GM12878 (cell line): ENCODE measurements around the gene SCAMP4. TPM values are rescaled to one million over a fixed set of nuclear protein-coding genes. Genes with fewer than 3 reads are reported as not detected.

ENCODE experiments used
- ATAC-seq: fragments of 200-7000 bp; cut with Tn5 transposase; 3 replicates; pipeline ENCODE4 v1.9.1; 2020; ENCODE audit warnings: mild to moderate bottlenecking, moderate library complexity
- BruUV-seq: library from RNA; stranded (reverse); fragments of 400-500 nt; replicated peaks from 2 replicates; lab custom pipeline; 2021; lab: Mats Ljungman, UMichigan
- CTCF ChIA-PET: fragments of 300-600 bp; sonication (Branson Sonifier 250); formaldehyde crosslinking; extraction: SDS; loops from one replicate; lab custom pipeline; 2021; ENCODE audit warnings: inconsistent platforms; lab: Yijun Ruan, JAX
- POLR2A ChIA-PET: fragments of 350-600 bp; formaldehyde crosslinking; extraction: SDS; loops from one replicate; lab custom pipeline; 2021; ENCODE audit warnings: inconsistent platforms; lab: Charles Lee
- RAD21 ChIA-PET: fragments of 300-600 bp; sonication (Branson Sonifier 250); formaldehyde crosslinking; loops from one replicate; lab custom pipeline; 2023; ENCODE audit warnings: antibody characterized with exemption; ENCODE audit not compliant: unreplicated experiment; lab: Charles Lee
- SMC1A ChIA-PET: fragments of 300-600 bp; sonication (Branson Sonifier 250); formaldehyde crosslinking; loops from one replicate; lab custom pipeline; 2023; ENCODE audit not compliant: unreplicated experiment, uncharacterized antibody; lab: Charles Lee
- DNase-seq: peaks from one replicate; pipeline ENCODE4 v3.0.0-alpha.2; 2011; ENCODE audit warnings: low read depth, low spot score
- FAIRE-seq: peaks from 3 replicates; lab custom pipeline; 2011; peaks lifted over from hg19 to GRCh38; lab: Jason Lieb, UNC
- H2AFZ ChIP-seq: 2 replicates; pipeline ENCODE4 v1.6.0; 2011; ENCODE audit warnings: low read depth, low read length, control low read depth; ENCODE audit not compliant: control insufficient read depth
- H3K27ac ChIP-seq: 2 replicates; pipeline ENCODE4 v1.5.1; 2011; ENCODE audit warnings: control low read depth; ENCODE audit not compliant: control insufficient read depth, insufficient read depth
- H3K27me3 ChIP-seq, 2 experiments: replicated peaks in 1 of 2; 2 replicates each; pipeline versions ENCODE4 v1.6.0 to v1.6.1; 2011; ENCODE audit warnings: low read length in 1 of 2; ENCODE audit not compliant: control insufficient read depth in 2 of 2, insufficient read depth in 2 of 2
- H3K36me3 ChIP-seq, 2 experiments: 2 replicates each; pipeline ENCODE4 v1.5.1; 2011; ENCODE audit warnings: low read length in 1 of 2; ENCODE audit not compliant: control insufficient read depth in 2 of 2, insufficient read depth in 2 of 2
- H3K4me1 ChIP-seq: 2 replicates; pipeline ENCODE4 v1.6.1; 2011; ENCODE audit warnings: mild to moderate bottlenecking, low read length, moderate library complexity, mixed read lengths; ENCODE audit not compliant: control insufficient read depth, insufficient read depth
- H3K4me2 ChIP-seq: 2 replicates; pipeline ENCODE4 v1.6.0; 2011; ENCODE audit warnings: control low read depth; ENCODE audit not compliant: control insufficient read depth, insufficient read depth
- H3K4me3 ChIP-seq: fragments of 200-600 bp; sonication (generic); 2 replicates; pipeline ENCODE4 v1.5.1; 2016
- H3K79me2 ChIP-seq: 2 replicates; pipeline ENCODE4 v1.6.0; 2011; ENCODE audit warnings: low read length; ENCODE audit not compliant: control insufficient read depth, insufficient read depth
- H3K9ac ChIP-seq: 2 replicates; pipeline ENCODE4 v1.8.0; 2011; ENCODE audit warnings: low read length, control low read depth, mixed read lengths; ENCODE audit not compliant: control insufficient read depth, insufficient read depth
- H3K9me3 ChIP-seq: replicated peaks from 3 replicates; pipeline ENCODE4 v1.5.1; 2011; ENCODE audit warnings: mild to moderate bottlenecking, low read length; ENCODE audit not compliant: control insufficient read depth, insufficient read depth
- H4K20me1 ChIP-seq: 2 replicates; pipeline ENCODE4 v1.6.0; 2011; ENCODE audit not compliant: control insufficient read depth, insufficient read depth
- DPF2 ChIP-seq: fragments of 450-650 bp; IDR thresholded peaks from 2 replicates; pipeline ENCODE4 v1.6.1; 2017; ENCODE audit warnings: mild to moderate bottlenecking
- EGR1 ChIP-seq, 2 experiments: IDR thresholded peaks; 1 replicate in 1 of 2; 2 replicates in 1 of 2; pipeline ENCODE4 v1.6.1; 2011 to 2012; ENCODE audit warnings: low read depth in 2 of 2, low read length in 2 of 2, borderline replicate concordance in 1 of 2, mild to moderate bottlenecking in 1 of 2, moderate library complexity in 1 of 2
- FOXK2 ChIP-seq: fragments of 450-650 bp; IDR thresholded peaks from 2 replicates; pipeline ENCODE4 v1.6.1; 2017; ENCODE audit warnings: mild to moderate bottlenecking, moderate library complexity
- HDAC6 ChIP-seq: fragments of 200-600 bp; sonication (generic); IDR thresholded peaks from one replicate; pipeline ENCODE4 v1.8.0; 2017; ENCODE audit warnings: antibody characterized with exemption; ENCODE audit not compliant: unreplicated experiment
- LARP7 ChIP-seq: fragments of 450-650 bp; IDR thresholded peaks from 2 replicates; pipeline ENCODE4 v1.6.1; 2017; ENCODE audit warnings: mild to moderate bottlenecking
- NR2C1 ChIP-seq: fragments of 450-650 bp; IDR thresholded peaks from 2 replicates; pipeline ENCODE4 v1.6.1; 2017; ENCODE audit warnings: antibody characterized with exemption, mild to moderate bottlenecking, moderate library complexity
- RELB ChIP-seq: fragments of 450-650 bp; IDR thresholded peaks from 2 replicates; pipeline ENCODE4 v1.6.1; 2017; ENCODE audit warnings: low read depth, mild to moderate bottlenecking, moderate library complexity
- SMAD1 ChIP-seq: fragments of 450-650 bp; IDR thresholded peaks from 2 replicates; pipeline ENCODE4 v1.6.1; 2018; ENCODE audit warnings: mild to moderate bottlenecking, low read depth; ENCODE audit not compliant: partially characterized antibody
- SRF ChIP-seq, 2 experiments: IDR thresholded peaks; 2 replicates each; pipeline ENCODE4 v1.6.1; 2011; ENCODE audit warnings: low read depth in 2 of 2, low read length in 2 of 2, mild to moderate bottlenecking in 1 of 2, moderate library complexity in 1 of 2
- WRNIP1 ChIP-seq: IDR thresholded peaks from 2 replicates; pipeline ENCODE4 v1.6.1; 2011; ENCODE audit warnings: low read depth, low read length, improper control_type of control experiment, borderline replicate concordance
- WGBS: methylation state at CpG from one replicate; pipeline ENCODE4 v1.1.6; 2016; ENCODE audit warnings: low lambda C conversion rate; ENCODE audit not compliant: insufficient replicate concordance, insufficient coverage; ENCODE audit errors: missing lambda C conversion rate; 5-methylcytosine and 5-hydroxymethylcytosine counted together
- in situ Hi-C: fragments of 300-500 bp; cut with MboI; formaldehyde crosslinking; loops from 9 replicates; pipeline ENCODE4 v1.14.3; 2018; ENCODE audit warnings: mixed read lengths
- intact Hi-C: fragments of 100-400 bp; cut with micrococcal nuclease; formaldehyde crosslinking; loops from one replicate; pipeline ENCODE4 v1.14.2; 2022; ENCODE audit not compliant: unreplicated experiment
- polyA plus RNA-seq, 11 experiments: library from polyadenylated mRNA; depleted of rRNA in 4 of 11; unstranded in 6 of 11; stranded (reverse) in 5 of 11; fragments of >200 nt; fragmentation: Nextera tagmentation in 4 of 11; fragmentation: Illumina TruSeq in 1 of 11; extraction: Ambion mirVana in 4 of 11; extraction: Trizol in 1 of 11; gene quantifications; 1 replicate in 1 of 11; 2 replicates in 10 of 11; pipeline versions ENCODE4 v1.2.1 to v1.2.3, GENCODE V29; 2011 to 2016; ENCODE audit warnings: inconsistent platforms in 2 of 11, missing spikeins in 2 of 11, low read depth in 1 of 11
- total RNA-seq, 4 experiments: library from RNA; depleted of rRNA in 3 of 4; stranded (reverse); fragments of >200 nt in 3 of 4; fragmentation: Illumina TruSeq in 1 of 4; extraction: Trizol in 1 of 4; gene quantifications; 2 replicates each; pipeline versions ENCODE4 v1.2.1 to v1.2.3, GENCODE V29; 2013 to 2021
- TF ChIP-seq, protein P1 (sequence below), 3 experiments: IDR thresholded peaks in 2 of 3; conservative IDR thresholded peaks in 1 of 3; 2 replicates each; pipeline ENCODE4 v1.5.1; 2011; ENCODE audit warnings: low read depth in 3 of 3, low read length in 3 of 3, mild to moderate bottlenecking in 3 of 3, control low read depth in 2 of 3, moderate library complexity in 2 of 3, inconsistent platforms in 1 of 3, mixed read lengths in 1 of 3; ENCODE audit not compliant: control insufficient read depth in 2 of 3, insufficient read depth in 1 of 3; ENCODE audit errors: extremely low read depth in 1 of 3

The SCAMP4 gene
- total and polyA plus RNA-seq, 10 of the 15 experiments (the other 5 are each of a cell fraction or from before 2014, with no cell fraction given) = 0.63 to 34.7 (median 12.8) TPM

DNA sequence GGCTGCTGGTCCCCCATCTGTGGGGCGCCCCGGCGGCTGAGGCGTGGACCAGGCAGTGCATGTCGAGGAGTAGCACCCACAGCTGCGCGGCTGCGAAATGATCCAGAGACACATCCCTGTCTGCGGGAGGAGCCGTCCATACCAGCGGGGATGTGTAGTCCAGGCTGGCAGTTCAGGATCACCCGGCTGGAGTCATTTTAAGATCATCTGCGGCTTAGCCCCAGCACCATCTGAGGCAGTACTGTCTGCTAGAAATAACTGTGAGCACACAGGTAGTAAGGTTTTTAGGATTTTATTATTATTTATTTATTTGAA is 3.1 kb downstream of the SCAMP4 start:
- TF ChIP-seq HDAC6 (no peak), WRNIP1 (no peak), LARP7 (0 out of 2 replicates have a peak, but pooled peaks have one; percentile 17)
- Histone ChIP-seq H3K9ac (no peak overlapping the region), H3K4me1 (peaks cover 31% of the 10 kb centered on the region), H3K27me3 (no peaks in the 10 kb centered on the region), H3K36me3 (no peaks in the 10 kb centered on the region; a peak in 2 of 4 replicates), H4K20me1 (no peaks in the 10 kb centered on the region), H3K9me3 (no peaks in the 10 kb centered on the region), H3K79me2 (peaks cover 36% of the 10 kb centered on the region), H3K4me3 (no peak overlapping the region), H2AFZ (no peak overlapping the region), H3K27ac (no peak overlapping the region), H3K4me2 (peak overlapping the region; percentile 60; the same call in 1 of the 2 replicates)
- RAD21 ChIA-PET = interaction anchor here (0.9 kb wide), 1 partner anchor 33 kb away, joined by 3 read pairs; no protein-coding TSS in a partner anchor
- SMC1A ChIA-PET = no interaction called here
- DNase-seq (no peak), ATAC-seq (no peak), FAIRE-seq (no peak)
- POLR2A ChIA-PET = interaction anchor here (1.0 kb wide), 1 partner anchor 20 kb away, joined by 3 read pairs; no protein-coding TSS in a partner anchor
- CTCF ChIA-PET = interaction anchor here (0.9 kb wide), 1 partner anchor 34 kb away, joined by 3 read pairs; no protein-coding TSS in a partner anchor
- no TSS peak for BruUV-seq
- over 99% methylated on average over 13 of the region's 13 CpGs for WGBS
- intact Hi-C loops = loop anchor here (5.0 to 10.0 kb wide), 2 partner anchors 109 to 186 kb away; partner anchors contain the start of genes BTBD2, IZUMO4 and MOB3A
- in situ Hi-C loops = no loop called here

GRCh38 chr19:1909761-1910080 is 4.5 kb downstream of the SCAMP4 start:
- H3K27me3 ChIP-seq = no peaks in the 10 kb centered on the region
- peak overlapping the region; percentile 50; the same call in 1 of the 2 replicates for H3K4me2 ChIP-seq
- CTCF ChIA-PET = no interaction called here
- in situ Hi-C loops (no loop called here), intact Hi-C loops (loop anchor here (5.0 to 10.0 kb wide), 2 partner anchors 108 to 185 kb away; partner anchors contain the start of genes BTBD2, IZUMO4 and MOB3A)
- DNase-seq = no peak
- no peaks in the 10 kb centered on the region for H3K9me3 ChIP-seq
- H3K27ac ChIP-seq = no peak overlapping the region
- no peak overlapping the region for H2AFZ ChIP-seq
- no peak overlapping the region for H3K9ac ChIP-seq
- POLR2A ChIA-PET = interaction anchor here (0.5 to 1.4 kb wide), 3 partner anchors 13 to 86 kb away, joined by 3 to 8 read pairs (median 4); no protein-coding TSS in a partner anchor
- peaks cover 0 to 5% of the 10 kb centered on the region in 2 experiments; a peak in 2 of 4 replicates for H3K36me3 ChIP-seq
- FAIRE-seq = no peak
- no peak for ATAC-seq
- TF ChIP-seq, protein P1, sequence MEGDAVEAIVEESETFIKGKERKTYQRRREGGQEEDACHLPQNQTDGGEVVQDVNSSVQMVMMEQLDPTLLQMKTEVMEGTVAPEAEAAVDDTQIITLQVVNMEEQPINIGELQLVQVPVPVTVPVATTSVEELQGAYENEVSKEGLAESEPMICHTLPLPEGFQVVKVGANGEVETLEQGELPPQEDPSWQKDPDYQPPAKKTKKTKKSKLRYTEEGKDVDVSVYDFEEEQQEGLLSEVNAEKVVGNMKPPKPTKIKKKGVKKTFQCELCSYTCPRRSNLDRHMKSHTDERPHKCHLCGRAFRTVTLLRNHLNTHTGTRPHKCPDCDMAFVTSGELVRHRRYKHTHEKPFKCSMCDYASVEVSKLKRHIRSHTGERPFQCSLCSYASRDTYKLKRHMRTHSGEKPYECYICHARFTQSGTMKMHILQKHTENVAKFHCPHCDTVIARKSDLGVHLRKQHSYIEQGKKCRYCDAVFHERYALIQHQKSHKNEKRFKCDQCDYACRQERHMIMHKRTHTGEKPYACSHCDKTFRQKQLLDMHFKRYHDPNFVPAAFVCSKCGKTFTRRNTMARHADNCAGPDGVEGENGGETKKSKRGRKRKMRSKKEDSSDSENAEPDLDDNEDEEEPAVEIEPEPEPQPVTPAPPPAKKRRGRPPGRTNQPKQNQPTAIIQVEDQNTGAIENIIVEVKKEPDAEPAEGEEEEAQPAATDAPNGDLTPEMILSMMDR (IDR thresholded peaks at IDR 0.05 in 2 of 3, conservative IDR thresholded peaks at IDR 0.05 in 1 of 3; ENCODE audit: control insufficient read depth in 2 of 3, extremely low read depth in 1 of 3, insufficient read depth in 1 of 3, low read depth in 3 of 3, low read length in 3 of 3) = no peak
- TF ChIP-seq EGR1 (IDR thresholded peaks at IDR 0.05; ENCODE audit: borderline replicate concordance in 1 of 2, low read depth in 2 of 2, low read length in 2 of 2) (no peak), NR2C1 (no peak), RELB (no peak), SMAD1 (no peak), FOXK2 (no peak), SRF (IDR thresholded peaks at IDR 0.05; ENCODE audit: low read depth in 2 of 2, low read length in 2 of 2) (no peak), DPF2 (no peak)
- RAD21 ChIA-PET = no interaction called here
- peaks cover 36% of the 10 kb centered on the region for H3K79me2 ChIP-seq
- H3K4me1 ChIP-seq = peaks cover 18% of the 10 kb centered on the region
- H4K20me1 ChIP-seq = no peaks in the 10 kb centered on the region
- no TSS peak for BruUV-seq
- peak overlapping the region; percentile 22; the same call in 1 of the 2 replicates for H3K4me3 ChIP-seq
- 86% methylated on average over 10 of the region's 10 CpGs for WGBS
- SMC1A ChIA-PET = no interaction called here
